GM23338 (cell line): ENCODE results near the gene RNU5B-1.

Experiments used
- CREB1 ChIP-seq: fragments of 250-450 bp; sonication (Bioruptor Pico); IDR thresholded peaks from 2 replicates; pipeline ENCODE4 v1.5.0; 2020; ENCODE audit warnings: low read depth, mild to moderate bottlenecking, moderate library complexity
- CTCF ChIP-seq, 2 experiments: fragments of 200-600 bp in 1 of 2; sonication (generic) in 1 of 2; conservative IDR thresholded peaks; 2 replicates each; pipeline versions ENCODE4 v1.5.1 to v1.6.1; 2016 to 2017; ENCODE audit warnings: antibody characterized with exemption in 2 of 2, low read depth in 2 of 2, mild to moderate bottlenecking in 2 of 2, moderate library complexity in 1 of 2
- ETS1 ChIP-seq: IDR thresholded peaks from 2 replicates; pipeline ENCODE4 v1.6.1; 2016; ENCODE audit warnings: antibody characterized with exemption
- EZH2 ChIP-seq: fragments of 200-600 bp; sonication (generic); IDR thresholded peaks from one replicate; pipeline ENCODE4 v1.8.0; 2017; ENCODE audit warnings: antibody characterized with exemption, mild to moderate bottlenecking, low read depth; ENCODE audit not compliant: unreplicated experiment
- EZH2phosphoT487 ChIP-seq: fragments of 200-600 bp; sonication (generic); IDR thresholded peaks from one replicate; pipeline ENCODE4 v1.8.1; 2018; ENCODE audit warnings: antibody characterized with exemption; ENCODE audit not compliant: unreplicated experiment
- JUNB ChIP-seq: IDR thresholded peaks from one replicate; pipeline ENCODE4 v1.6.1; 2016; ENCODE audit warnings: antibody characterized with exemption; ENCODE audit not compliant: unreplicated experiment
- NANOG ChIP-seq: IDR thresholded peaks from 2 replicates; pipeline ENCODE4 v1.6.1; 2016; ENCODE audit warnings: antibody characterized with exemption, borderline replicate concordance
- POLR2AphosphoS5 ChIP-seq: IDR thresholded peaks from 2 replicates; pipeline ENCODE4 v1.6.1; 2016; ENCODE audit warnings: antibody characterized with exemption, low read depth
- REST ChIP-seq: IDR thresholded peaks from one replicate; pipeline ENCODE4 v1.6.1; 2018; ENCODE audit warnings: antibody characterized with exemption; ENCODE audit not compliant: unreplicated experiment
- STAT1 ChIP-seq: IDR thresholded peaks from one replicate; pipeline ENCODE4 v1.6.1; 2016; ENCODE audit warnings: antibody characterized with exemption; ENCODE audit not compliant: unreplicated experiment

- no peak for TF ChIP-seq CTCF (conservative IDR thresholded peaks at IDR 0.05; ENCODE audit: low read depth in 2 of 2)
- no peak for TF ChIP-seq POLR2AphosphoS5
- no peak for TF ChIP-seq REST
- TF ChIP-seq EZH2 = no peak
- no peak for TF ChIP-seq ETS1
- TF ChIP-seq EZH2phosphoT487 = no peak
- TF ChIP-seq CREB1 (CRISPR knock-in tag) = no peak
- no peak for TF ChIP-seq STAT1
- no peak for TF ChIP-seq JUNB
- TF ChIP-seq NANOG = no peak
Observed at GRCh38 chr15:65278480-65278879, 26.0 kb upstream of the RNU5B-1 start.
